HCT116 (cell line): ENCODE measurements around the gene ERC2. TPM values are rescaled to one million over a fixed set of nuclear protein-coding genes. Genes with fewer than 3 reads are reported as not detected.

Experiments
- ATAC-seq: fragments of 200-7000 bp; cut with Tn5 transposase; 2 replicates; pipeline ENCODE4 v1.9.1; 2020; ENCODE audit warnings: mild to moderate bottlenecking, moderate library complexity
- BruUV-seq: library from RNA; stranded (reverse); fragments of 400-500 nt; replicated peaks from 2 replicates; lab custom pipeline; 2021; lab: Mats Ljungman, UMichigan
- CTCF ChIA-PET: fragments of 300-600 bp; sonication (Branson Sonifier 250); formaldehyde crosslinking; loops from one replicate; lab custom pipeline; 2021; ENCODE audit warnings: antibody characterized with exemption; lab: Charles Lee
- POLR2A ChIA-PET: fragments of 300-600, 350-600 bp; sonication (Branson Sonifier 250); formaldehyde crosslinking; loops from one replicate; lab custom pipeline; 2021; ENCODE audit warnings: antibody characterized with exemption; lab: Charles Lee
- RAD21 ChIA-PET, 2 experiments: fragments of 300-600 bp; sonication (Branson Sonifier 250); formaldehyde crosslinking; loops; one replicate each; lab custom pipeline; 2023; ENCODE audit warnings: low total read pairs in 2 of 2; ENCODE audit not compliant: uncharacterized antibody in 2 of 2, unreplicated experiment in 2 of 2, low non-redundant PET in 1 of 2; lab: Charles Lee
- DNase-seq: peaks from one replicate; pipeline ENCODE4 v3.0.0-alpha.2; 2010; ENCODE audit warnings: low read depth, low spot score
- H2AFZ ChIP-seq: fragments of 200-600 bp; shearing (Covaris generic), sonication (generic); 2 replicates; pipeline ENCODE4 v1.6.1; 2017; ENCODE audit warnings: low read depth, mixed run types, mixed read lengths, antibody characterized with exemption, low read length; ENCODE audit not compliant: poor library complexity, severe bottlenecking
- H3K27ac ChIP-seq: 2 replicates; pipeline ENCODE4 v1.5.1; 2012; ENCODE audit warnings: low read depth, low read length
- H3K27me3 ChIP-seq: fragments of 200-600 bp; sonication (generic); 2 replicates; pipeline ENCODE4 v1.6.1; 2016; ENCODE audit warnings: mixed run types, low read length, mixed read lengths; ENCODE audit not compliant: insufficient read depth
- H3K36me3 ChIP-seq, 2 experiments: fragments of 200-500 bp in 1 of 2; fragments of 200-600 bp in 1 of 2; sonication (Bioruptor generic) in 1 of 2; sonication (generic) in 1 of 2; 2 replicates each; pipeline versions ENCODE4 v1.5.1 to v1.6.1; 2014 to 2016; ENCODE audit warnings: low read length in 2 of 2, inconsistent platforms in 1 of 2, mixed read lengths in 1 of 2, mixed run types in 1 of 2; ENCODE audit not compliant: insufficient read depth in 2 of 2, control insufficient read depth in 1 of 2
- H3K4me1 ChIP-seq, 2 experiments: fragments of 200-600 bp in 1 of 2; sonication (generic) in 1 of 2; 2 replicates each; pipeline versions ENCODE4 v1.5.1 to v1.6.1; 2012 to 2017; ENCODE audit warnings: low read length in 2 of 2, inconsistent platforms in 1 of 2, mild to moderate bottlenecking in 1 of 2, mixed read lengths in 1 of 2, mixed run types in 1 of 2, moderate library complexity in 1 of 2; ENCODE audit not compliant: insufficient read depth in 2 of 2, control insufficient read depth in 1 of 2
- H3K4me2 ChIP-seq: fragments of 200-600 bp; sonication (generic); 2 replicates; pipeline ENCODE4 v1.6.1; 2017; ENCODE audit warnings: mixed run types, low read length, mixed read lengths
- H3K4me3 ChIP-seq, 2 experiments: fragments of 200-600 bp in 1 of 2; sonication (generic) in 1 of 2; replicated peaks in 1 of 2; 2 replicates each; pipeline ENCODE4 v1.5.1; 2011 to 2016; ENCODE audit warnings: low read length in 2 of 2, control low read depth in 1 of 2, low read depth in 1 of 2, mild to moderate bottlenecking in 1 of 2, mixed read lengths in 1 of 2, mixed run types in 1 of 2
- H3K79me2 ChIP-seq: fragments of 200-600 bp; sonication (generic); 2 replicates; pipeline ENCODE4 v1.6.1; 2017; ENCODE audit warnings: mild to moderate bottlenecking, mixed run types, low read length, moderate library complexity, mixed read lengths; ENCODE audit not compliant: insufficient read depth
- H3K9ac ChIP-seq: fragments of 200-600 bp; sonication (generic); 2 replicates; pipeline ENCODE4 v1.6.1; 2016; ENCODE audit warnings: low read length, mixed read lengths
- H3K9me2 ChIP-seq: fragments of 200-600 bp; sonication (generic), shearing (Covaris generic); 2 replicates; pipeline ENCODE4 v1.6.1; 2017; ENCODE audit warnings: mixed run types, mild to moderate bottlenecking, moderate library complexity; ENCODE audit not compliant: insufficient read depth
- H3K9me3 ChIP-seq, 2 experiments: fragments of 200-500 bp in 1 of 2; fragments of 200-600 bp in 1 of 2; sonication (Bioruptor generic) in 1 of 2; sonication (generic) in 1 of 2; 2 replicates each; pipeline ENCODE4 v1.6.1; 2014 to 2017; ENCODE audit warnings: low read length in 2 of 2, mixed read lengths in 2 of 2, inconsistent platforms in 1 of 2, low read depth in 1 of 2, mild to moderate bottlenecking in 1 of 2, mixed run types in 1 of 2, moderate library complexity in 1 of 2; ENCODE audit not compliant: control insufficient read depth in 1 of 2, insufficient read depth in 1 of 2
- H4K20me1 ChIP-seq: fragments of 200-600 bp; sonication (generic), shearing (Covaris generic); 2 replicates; pipeline ENCODE4 v1.6.1; 2017; ENCODE audit warnings: mixed run types, mild to moderate bottlenecking, moderate library complexity; ENCODE audit not compliant: insufficient read depth
- CTCF ChIP-seq, 3 experiments: fragments of 200-600 bp in 1 of 3; sonication (generic) in 1 of 3; IDR thresholded peaks in 2 of 3; conservative IDR thresholded peaks in 1 of 3; 2 replicates each; pipeline ENCODE4 v1.5.1; 2012 to 2017; ENCODE audit warnings: low read depth in 2 of 3, low read length in 2 of 3, antibody characterized with exemption in 1 of 3, borderline replicate concordance in 1 of 3, control low read depth in 1 of 3, mild to moderate bottlenecking in 1 of 3, mixed read lengths in 1 of 3, mixed run types in 1 of 3, moderate library complexity in 1 of 3; ENCODE audit not compliant: insufficient read depth in 1 of 3
- ELF1 ChIP-seq: IDR thresholded peaks from 2 replicates; pipeline ENCODE4 v1.6.1; 2012; ENCODE audit warnings: low read depth, borderline replicate concordance
- EZH2phosphoT487 ChIP-seq: fragments of 200-600 bp; IDR thresholded peaks from 2 replicates; pipeline ENCODE4 v1.6.1; 2018; ENCODE audit warnings: antibody characterized with exemption, borderline replicate concordance
- FOSL1 ChIP-seq: IDR thresholded peaks from 2 replicates; pipeline ENCODE4 v1.6.1; 2012; ENCODE audit warnings: low read depth
- JUND ChIP-seq: IDR thresholded peaks from 2 replicates; pipeline ENCODE4 v1.6.1; 2012
- MAX ChIP-seq: IDR thresholded peaks from 2 replicates; pipeline ENCODE4 v1.6.1; 2012
- POLR2AphosphoS5 ChIP-seq: IDR thresholded peaks from 2 replicates; pipeline ENCODE4 v1.6.1; 2011; ENCODE audit warnings: mild to moderate bottlenecking, low read depth, low read length, moderate library complexity
- RAD21 ChIP-seq: IDR thresholded peaks from 2 replicates; pipeline ENCODE4 v1.6.1; 2012; ENCODE audit warnings: low read depth, mild to moderate bottlenecking
- SIN3A ChIP-seq: IDR thresholded peaks from 2 replicates; pipeline ENCODE4 v1.6.1; 2012; ENCODE audit warnings: low read depth
- SRF ChIP-seq: IDR thresholded peaks from 2 replicates; pipeline ENCODE4 v1.6.1; 2012; ENCODE audit warnings: low read depth
- ZFX ChIP-seq: fragments of 450-650 bp; IDR thresholded peaks from 2 replicates; pipeline ENCODE4 v1.6.1; 2017
- ZNF274 ChIP-seq: fragments of 200-500 bp; sonication (Bioruptor generic); IDR thresholded peaks from 2 replicates; pipeline ENCODE4 v1.6.1; 2014; ENCODE audit warnings: mild to moderate bottlenecking, low read depth, low read length, inconsistent platforms
- intact Hi-C: fragments of 100-400 bp; cut with micrococcal nuclease; formaldehyde crosslinking; loops from 2 replicates; pipeline ENCODE4 v1.10.0; 2022
- total RNA-seq: library from RNA; stranded (reverse); gene quantifications from one replicate; pipeline ENCODE4 v1.2.1, GENCODE V29; 2021; ENCODE audit not compliant: unreplicated experiment

Gene ERC2
- total RNA-seq, 1 experiment from 2014 or later = not detected

- DNase-seq = no peak
- H3K9me3 ChIP-seq = peaks cover 0 to 4% of the 10 kb centered on the region in 2 experiments; a peak in 2 of 4 replicates
- POLR2A ChIA-PET = no interaction called here
- TF ChIP-seq ZFX (no peak), SIN3A (no peak), ELF1 (no peak), JUND (no peak), ZNF274 (no peak), FOSL1 (no peak), EZH2phosphoT487 (no peak), SRF (no peak), MAX (no peak), CTCF (IDR thresholded peaks at IDR 0.05 in 2 of 3, conservative IDR thresholded peaks at IDR 0.05 in 1 of 3; ENCODE audit: borderline replicate concordance in 1 of 3, insufficient read depth in 1 of 3, low read depth in 2 of 3, low read length in 2 of 3) (no peak), POLR2AphosphoS5 (no peak), RAD21 (no peak)
- TF ChIP-seq, all 23 proteins: peak for 0
- ChIA-PET CTCF (no interaction called here), RAD21 (no interaction called here)
- no peak overlapping the region for H2AFZ ChIP-seq
- intact Hi-C loops = no loop called here
- H3K36me3 ChIP-seq = no peaks in the 10 kb centered on the region
- H3K9me2 ChIP-seq = no peaks in the 10 kb centered on the region
- H3K27ac ChIP-seq = no peak overlapping the region
- H3K79me2 ChIP-seq = no peaks in the 10 kb centered on the region
- no peaks in the 10 kb centered on the region for H3K27me3 ChIP-seq
- no peak overlapping the region for H3K9ac ChIP-seq
- no peak overlapping the region for H3K4me2 ChIP-seq
- H3K4me3 ChIP-seq = no peak overlapping the region
- H4K20me1 ChIP-seq = no peaks in the 10 kb centered on the region
- no peak for ATAC-seq
- no peaks in the 10 kb centered on the region for H3K4me1 ChIP-seq
- BruUV-seq = no TSS peak
Observed at GRCh38 chr3:55852326-55852725, 615.9 kb downstream of the ERC2 start.
